ENCODE data around the gene CEMIP. TPM values are rescaled to one million over a fixed set of nuclear protein-coding genes. Genes with fewer than 3 reads are reported as not detected.

CEMIP gene
- polyA plus RNA-seq, 12 donors: 1.5 to 6.4 (median 2.3) TPM; not detected in 2

DNA sequence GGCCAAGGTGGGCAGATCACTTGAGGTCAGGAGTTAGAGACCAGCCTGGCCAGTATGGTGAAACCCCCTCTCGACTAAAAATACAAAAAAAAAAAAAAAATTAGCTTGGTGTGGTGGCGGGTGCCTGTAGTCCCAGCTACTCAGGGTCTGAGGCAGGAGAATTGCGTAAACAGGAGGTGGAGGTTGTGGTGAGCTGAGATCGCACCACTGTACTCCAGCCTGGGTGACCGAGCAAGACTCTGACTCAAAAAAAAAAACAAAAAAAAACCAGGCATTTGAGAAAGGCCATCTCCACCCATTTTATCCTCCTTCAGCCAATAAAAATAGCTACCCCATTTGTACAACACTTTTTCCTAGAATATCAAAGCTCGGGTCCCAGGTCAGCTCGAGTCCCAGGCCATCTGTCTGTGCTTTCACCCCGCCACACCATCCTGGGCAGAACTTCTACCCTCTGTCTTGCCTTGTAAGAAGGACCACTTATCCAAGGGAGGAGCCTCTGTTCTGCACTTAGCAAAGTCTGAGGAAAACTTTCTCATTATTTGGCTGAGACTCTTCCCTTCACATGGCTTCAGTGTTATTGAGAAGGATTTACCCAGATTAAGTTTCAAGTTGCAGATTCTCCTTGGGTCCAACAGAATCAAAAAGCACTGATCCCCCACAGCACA, 111.3 kb downstream of the CEMIP start:
- no peak for DNase-seq

- DNase-seq: no peak
Observed at GRCh38 chr15:80891006-80891405, 111.8 kb downstream of the CEMIP start.

DNA sequence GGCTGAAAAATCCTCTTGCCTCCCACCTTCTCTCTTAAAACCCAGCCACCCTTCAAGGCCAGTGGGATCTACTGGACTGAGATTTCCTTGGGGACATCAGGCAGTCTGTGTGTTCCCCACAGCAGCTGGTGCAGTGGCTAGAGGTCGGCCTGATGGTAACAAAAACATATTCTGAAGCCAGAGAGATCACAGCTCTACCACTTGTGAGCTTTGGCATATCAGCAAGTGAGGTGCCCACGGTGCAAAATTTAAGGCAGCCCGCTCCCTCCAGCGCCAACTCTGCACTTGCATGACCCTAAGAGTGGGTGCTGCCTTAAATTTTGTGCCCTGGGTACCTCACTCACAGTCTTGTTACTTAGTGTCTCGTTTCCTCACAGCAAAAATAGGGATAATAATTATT, 113.2 kb downstream of the CEMIP start:
- no peak for DNase-seq

- peak; percentile 33 for DNase-seq
Observed at GRCh38 chr15:80893777-80894176, 114.6 kb downstream of the CEMIP start.

- no peak for DNase-seq
Observed at GRCh38 chr15:80895091-80895490, 115.9 kb downstream of the CEMIP start.

DNA sequence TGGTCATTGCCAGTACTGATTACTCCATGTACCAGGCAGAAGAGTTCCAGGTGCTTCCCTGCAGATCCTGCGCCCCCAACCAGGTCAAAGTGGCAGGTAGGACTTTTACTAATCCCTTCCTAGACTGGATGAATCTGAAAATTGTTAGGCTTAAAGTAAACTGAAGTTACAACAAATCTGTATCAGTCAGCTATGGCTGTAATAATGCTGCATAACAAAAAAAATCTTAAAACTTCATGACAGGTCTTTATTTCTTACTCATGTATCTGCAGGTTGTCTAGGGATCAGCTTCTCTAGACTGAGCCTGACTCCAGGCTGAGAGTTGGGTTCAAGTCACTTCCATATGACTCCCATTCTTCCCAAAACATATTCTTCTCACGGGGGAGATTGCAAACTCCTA, 116.8 kb downstream of the CEMIP start:
- no peak for DNase-seq

GRCh38 chr15:80898040-80898439, 118.9 kb downstream of the CEMIP start:
- no peak for DNase-seq

DNA sequence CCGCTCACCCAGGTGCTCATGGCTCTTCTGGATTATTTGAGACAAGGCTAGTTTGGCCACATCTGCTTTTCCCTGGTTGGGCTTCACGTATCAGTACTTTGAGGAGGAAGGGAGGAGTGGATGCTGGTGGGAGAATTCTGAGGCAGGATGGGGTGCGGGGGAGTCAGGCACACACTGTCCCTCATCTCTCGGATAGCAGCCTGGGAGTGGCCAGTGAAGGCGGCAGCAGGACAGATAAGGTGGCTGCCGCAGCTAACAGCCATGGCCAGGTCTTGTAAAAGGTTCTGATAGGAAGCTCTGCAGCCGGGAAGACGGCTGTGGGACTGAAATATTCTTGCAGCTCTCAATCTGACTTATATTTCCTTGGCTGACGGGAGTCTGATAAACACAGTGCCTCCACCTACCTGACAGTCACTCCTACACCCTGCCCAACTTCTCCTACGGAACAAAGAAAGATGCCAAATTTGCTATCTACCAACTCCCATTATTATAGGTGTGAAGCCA, 123.2 kb downstream of the CEMIP start:
- no peak for DNase-seq

GRCh38 chr15:80904998-80905397, 125.8 kb downstream of the CEMIP start:
- no peak for DNase-seq

DNA sequence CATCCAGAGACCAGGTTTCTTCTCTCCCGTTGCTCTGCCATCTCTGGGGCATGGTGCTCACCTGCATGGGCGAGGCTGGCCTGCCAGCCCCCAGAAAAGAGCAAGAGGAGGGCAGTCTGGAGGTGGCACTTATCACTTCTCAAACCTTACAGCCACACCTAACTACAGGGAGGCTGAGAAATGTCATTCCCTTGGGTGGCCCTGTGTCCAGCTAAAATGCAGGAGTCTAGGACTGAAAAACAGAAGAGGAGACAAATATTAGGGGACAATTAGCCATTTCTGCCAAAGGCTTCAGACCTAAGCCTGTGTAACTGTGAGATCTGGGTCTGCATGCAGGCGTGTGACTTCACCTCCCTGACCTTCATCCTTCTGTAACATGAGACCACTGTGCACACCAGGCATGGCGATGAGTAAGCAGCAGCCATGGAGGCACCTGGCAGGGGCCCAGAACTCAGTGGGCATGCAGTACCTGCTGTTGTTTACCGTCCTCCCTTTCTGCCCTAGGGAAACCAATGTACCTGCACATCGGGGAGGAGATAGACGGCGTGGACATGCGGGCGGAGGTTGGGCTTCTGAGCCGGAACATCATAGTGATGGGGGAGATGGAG, 127.1 kb downstream of the CEMIP start:
- DNase-seq: no peak

- no peak for DNase-seq
Observed at GRCh38 chr15:80911821-80912220, 132.7 kb downstream of the CEMIP start.

- no peak for DNase-seq
Observed at GRCh38 chr15:80912673-80913072, 133.5 kb downstream of the CEMIP start.

GRCh38 chr15:80913541-80913940, 134.4 kb downstream of the CEMIP start:
- no peak for DNase-seq

- DNase-seq: no peak
Observed at GRCh38 chr15:80915472-80915871, 136.3 kb downstream of the CEMIP start.

DNA sequence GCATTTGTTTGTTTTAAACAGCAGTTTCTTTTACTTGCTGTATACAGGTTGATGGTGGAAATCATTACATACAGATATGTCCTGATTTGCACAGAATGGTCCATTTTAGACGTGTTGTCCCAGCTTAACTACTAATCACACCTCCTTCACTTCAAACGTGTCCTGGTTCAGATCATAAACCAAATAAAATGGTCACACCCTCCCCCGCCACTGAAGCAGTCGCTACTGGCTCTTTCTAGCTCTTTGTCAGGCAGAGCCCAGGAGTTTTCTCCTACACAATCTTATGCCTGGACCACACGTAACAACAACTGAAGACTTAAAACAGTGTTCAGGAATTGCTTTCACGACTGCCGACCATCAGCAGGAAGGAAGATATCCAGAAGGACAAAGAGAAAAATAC, 136.9 kb downstream of the CEMIP start:
- no peak for DNase-seq

DNA sequence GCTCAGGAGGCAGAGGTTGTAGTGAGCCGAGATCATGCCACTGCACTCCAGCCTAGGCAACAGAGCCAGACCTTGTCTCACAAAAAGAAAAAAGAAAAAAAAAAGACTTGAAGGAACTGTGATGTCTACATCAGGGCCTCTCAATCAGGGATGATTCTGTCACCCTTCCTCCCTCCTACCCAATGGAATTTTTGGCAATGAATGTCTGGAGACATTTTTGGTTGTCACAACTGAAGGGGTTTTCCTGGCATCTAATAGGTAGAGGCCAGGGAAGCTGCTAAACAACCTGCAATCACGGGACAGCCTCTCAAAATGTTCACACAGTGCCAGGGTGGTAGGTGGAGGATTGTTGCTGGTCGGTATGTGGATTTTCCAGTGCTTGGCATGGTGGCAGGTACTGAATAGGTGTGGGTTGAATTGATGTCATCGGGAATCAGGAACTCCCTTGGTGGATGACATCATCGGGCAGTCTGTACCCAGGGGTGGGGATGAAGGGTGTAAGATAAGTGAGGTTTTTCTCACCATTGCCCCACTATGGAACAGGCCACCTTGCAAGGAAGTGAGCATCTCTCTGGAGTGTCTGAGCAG, 139.1 kb downstream of the CEMIP start:
- no peak for DNase-seq

- no peak for DNase-seq
Observed at GRCh38 chr15:80920271-80920699, 141.1 kb downstream of the CEMIP start.

GRCh38 chr15:80921736-80922410, 142.7 kb downstream of the CEMIP start:
- DNase-seq: no peak

- DNase-seq: no peak
Observed at GRCh38 chr15:80923668-80924067, 144.5 kb downstream of the CEMIP start.

GRCh38 chr15:80924278-80924677, 145.1 kb downstream of the CEMIP start:
- DNase-seq: no peak

GRCh38 chr15:80925597-80926059, 146.5 kb downstream of the CEMIP start:
- DNase-seq: no peak

- no peak for DNase-seq
Observed at GRCh38 chr15:80926126-80926525, 147.0 kb downstream of the CEMIP start.

DNA sequence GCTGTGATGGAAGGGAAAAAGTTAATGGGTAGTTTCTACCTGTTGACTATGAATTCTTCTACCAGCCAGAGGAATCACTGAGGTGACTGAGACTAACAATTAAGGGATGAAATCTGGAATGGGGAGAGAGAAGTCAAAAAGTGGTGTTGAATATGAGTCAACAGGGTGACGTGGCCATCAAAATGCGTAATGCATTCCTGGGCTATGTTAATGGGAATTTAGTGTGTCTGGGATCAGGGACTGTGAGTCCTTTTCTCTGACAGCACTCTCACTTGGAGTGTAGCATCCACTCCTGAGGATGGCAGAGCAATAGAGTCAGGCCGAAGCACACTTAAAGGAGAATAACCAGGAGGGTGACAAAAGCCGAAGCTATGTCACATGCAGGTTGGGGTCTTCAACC, 150.1 kb downstream of the CEMIP start:
- no peak for DNase-seq

Measured in muscle of arm (tissue), 12 donors.